ENCODE data around the gene MICU1.
A peak's percentile ranks its signal among the peaks of the same experiment; 100 is the strongest.
"Not testable (repeated sequence)": the region's sequence is repeated elsewhere in the genome, so short reads cannot be mapped to it uniquely, and the experiment has no call there.

MICU1 gene

GRCh38 chr10:72625608-72626443 is at the start of gene MICU1:
Gene MICU1, minus strand, starts transcription at chr10:72626079. Its CDS starts 59,286 bp downstream, at chr10:72566793.
- no peaks in the 10 kb centered on the region for H3K4me1 ChIP-seq (ENCODE audit: insufficient read depth, insufficient read length)
- H3K4me3 ChIP-seq (ENCODE audit: insufficient read length, low read depth), result peak within 1 kb of the TSS; percentile 96
- DNase-seq (ENCODE audit: low read depth, low spot score), result peak; percentile 93
- peak within 1 kb of the TSS; percentile 90 for H3K9ac ChIP-seq (ENCODE audit: insufficient read length, low read depth)
- H3K36me3 ChIP-seq (ENCODE audit: insufficient read depth, insufficient read length, low read length), result no peaks in the 10 kb centered on the region
- H3K9me3 ChIP-seq (ENCODE audit: insufficient read depth, low read length), result no peaks in the 10 kb centered on the region
- TF ChIP-seq SUZ12 (IDR thresholded peaks at IDR 0.05; ENCODE audit: extremely low read depth, insufficient read depth, insufficient read length) (no peak), ZNF274 (IDR thresholded peaks at IDR 0.05; ENCODE audit: low read depth, low read length) (no peak), YY1 (IDR thresholded peaks at IDR 0.05; ENCODE audit: insufficient read depth, insufficient read length) (no peak)
- H3K27me3 ChIP-seq (ENCODE audit: insufficient read depth, insufficient read length), result no peaks in the 10 kb centered on the region

GRCh38 chr10:72674174-72674573 is 48.3 kb upstream of the MICU1 start:
- not testable (repeated sequence) for H3K9ac ChIP-seq (ENCODE audit: insufficient read length, low read depth)

GRCh38 chr10:72673280-72673679 is 47.4 kb upstream of the MICU1 start:
- H3K36me3 ChIP-seq (ENCODE audit: insufficient read depth, insufficient read length, low read length), result no peaks in the 10 kb centered on the region
- DNase-seq (ENCODE audit: low read depth, low spot score), result no peak
- H3K27me3 ChIP-seq (ENCODE audit: insufficient read depth, insufficient read length), result no peaks in the 10 kb centered on the region
- no peaks in the 10 kb centered on the region for H3K9me3 ChIP-seq (ENCODE audit: insufficient read depth, low read length)
- no peak overlapping the region for H3K9ac ChIP-seq (ENCODE audit: insufficient read length, low read depth)
- H3K4me3 ChIP-seq (ENCODE audit: insufficient read length, low read depth), result no peak overlapping the region
- TF ChIP-seq SUZ12 (IDR thresholded peaks at IDR 0.05; ENCODE audit: extremely low read depth, insufficient read depth, insufficient read length) (no peak), YY1 (IDR thresholded peaks at IDR 0.05; ENCODE audit: insufficient read depth, insufficient read length) (no peak), ZNF274 (IDR thresholded peaks at IDR 0.05; ENCODE audit: low read depth, low read length) (no peak)
- no peaks in the 10 kb centered on the region for H3K4me1 ChIP-seq (ENCODE audit: insufficient read depth, insufficient read length)

More at GRCh38 chr10:72674174-72674573, 48.3 kb upstream of the MICU1 start:
- H3K9me3 ChIP-seq (ENCODE audit: insufficient read depth, low read length); H3K36me3 ChIP-seq (ENCODE audit: insufficient read depth, insufficient read length, low read length); H3K27me3 ChIP-seq (ENCODE audit: insufficient read depth, insufficient read length); H3K4me1 ChIP-seq (ENCODE audit: insufficient read depth, insufficient read length); H3K4me3 ChIP-seq (ENCODE audit: insufficient read length, low read depth); DNase-seq (ENCODE audit: low read depth, low spot score): not testable (repeated sequence)

GRCh38 chr10:72667207-72667864 is 41.5 kb upstream of the MICU1 start:
- no peak for TF ChIP-seq YY1 (IDR thresholded peaks at IDR 0.05; ENCODE audit: insufficient read depth, insufficient read length)
- no peak for TF ChIP-seq SUZ12 (IDR thresholded peaks at IDR 0.05; ENCODE audit: extremely low read depth, insufficient read depth, insufficient read length)
- no peak for TF ChIP-seq ZNF274 (IDR thresholded peaks at IDR 0.05; ENCODE audit: low read depth, low read length)
- Histone ChIP-seq H3K36me3 (ENCODE audit: insufficient read depth, insufficient read length, low read length) (no peaks in the 10 kb centered on the region), H3K4me3 (ENCODE audit: insufficient read length, low read depth) (no peak overlapping the region), H3K9ac (ENCODE audit: insufficient read length, low read depth) (no peak overlapping the region), H3K9me3 (ENCODE audit: insufficient read depth, low read length) (no peaks in the 10 kb centered on the region), H3K4me1 (ENCODE audit: insufficient read depth, insufficient read length) (no peaks in the 10 kb centered on the region), H3K27me3 (ENCODE audit: insufficient read depth, insufficient read length) (no peaks in the 10 kb centered on the region)
- no peak for DNase-seq (ENCODE audit: low read depth, low spot score)

GRCh38 chr10:72665925-72666324 is 40.0 kb upstream of the MICU1 start:
- no peak for TF ChIP-seq SUZ12 (IDR thresholded peaks at IDR 0.05; ENCODE audit: extremely low read depth, insufficient read depth, insufficient read length)
- TF ChIP-seq ZNF274 (IDR thresholded peaks at IDR 0.05; ENCODE audit: low read depth, low read length), result no peak
- no peak for TF ChIP-seq YY1 (IDR thresholded peaks at IDR 0.05; ENCODE audit: insufficient read depth, insufficient read length)
- no peaks in the 10 kb centered on the region for H3K27me3 ChIP-seq (ENCODE audit: insufficient read depth, insufficient read length)

GRCh38 chr10:72663971-72664370 is 38.1 kb upstream of the MICU1 start:
- Histone ChIP-seq H3K4me1 (ENCODE audit: insufficient read depth, insufficient read length) (no peaks in the 10 kb centered on the region), H3K9ac (ENCODE audit: insufficient read length, low read depth) (no peak overlapping the region), H3K4me3 (ENCODE audit: insufficient read length, low read depth) (no peak overlapping the region), H3K27me3 (ENCODE audit: insufficient read depth, insufficient read length) (no peaks in the 10 kb centered on the region), H3K9me3 (ENCODE audit: insufficient read depth, low read length) (no peaks in the 10 kb centered on the region), H3K36me3 (ENCODE audit: insufficient read depth, insufficient read length, low read length) (no peaks in the 10 kb centered on the region)
- TF ChIP-seq ZNF274 (IDR thresholded peaks at IDR 0.05; ENCODE audit: low read depth, low read length) (no peak), YY1 (IDR thresholded peaks at IDR 0.05; ENCODE audit: insufficient read depth, insufficient read length) (no peak)
- no peak for DNase-seq (ENCODE audit: low read depth, low spot score)

More at GRCh38 chr10:72665925-72666324, 40.0 kb upstream of the MICU1 start:
- DNase-seq (ENCODE audit: low read depth, low spot score), result no peak
- Histone ChIP-seq H3K4me1 (ENCODE audit: insufficient read depth, insufficient read length) (no peaks in the 10 kb centered on the region), H3K9ac (ENCODE audit: insufficient read length, low read depth) (no peak overlapping the region), H3K9me3 (ENCODE audit: insufficient read depth, low read length) (no peaks in the 10 kb centered on the region), H3K36me3 (ENCODE audit: insufficient read depth, insufficient read length, low read length) (no peaks in the 10 kb centered on the region), H3K4me3 (ENCODE audit: insufficient read length, low read depth) (no peak overlapping the region)

- Histone ChIP-seq H3K4me1 (ENCODE audit: insufficient read depth, insufficient read length) (no peaks in the 10 kb centered on the region), H3K9me3 (ENCODE audit: insufficient read depth, low read length) (no peaks in the 10 kb centered on the region), H3K27me3 (ENCODE audit: insufficient read depth, insufficient read length) (no peaks in the 10 kb centered on the region), H3K4me3 (ENCODE audit: insufficient read length, low read depth) (no peak overlapping the region), H3K36me3 (ENCODE audit: insufficient read depth, insufficient read length, low read length) (no peaks in the 10 kb centered on the region), H3K9ac (ENCODE audit: insufficient read length, low read depth) (no peak overlapping the region)
- no peak for TF ChIP-seq SUZ12 (IDR thresholded peaks at IDR 0.05; ENCODE audit: extremely low read depth, insufficient read depth, insufficient read length)
- no peak for TF ChIP-seq ZNF274 (IDR thresholded peaks at IDR 0.05; ENCODE audit: low read depth, low read length)
- TF ChIP-seq YY1 (IDR thresholded peaks at IDR 0.05; ENCODE audit: insufficient read depth, insufficient read length), result no peak
- DNase-seq (ENCODE audit: low read depth, low spot score), result no peak
These were observed 35.6 kb upstream of the MICU1 start for GRCh38 chr10:72661431-72661830.

All from NT2/D1 (cell line).